HUES64 (cell line): Measurements from ENCODE around the gene LRRC32.
"Not testable (repeated sequence)": the region's sequence is repeated elsewhere in the genome, so short reads cannot be mapped to it uniquely, and the experiment has no call there.

Experiments used
- H3K27ac ChIP-seq: 2 replicates; pipeline ENCODE4 v1.7.0; 2013; ENCODE audit warnings: low read depth, low read length, inconsistent platforms
- H3K27me3 ChIP-seq: 2 replicates; pipeline ENCODE4 v1.6.1; 2013; ENCODE audit warnings: mild to moderate bottlenecking, low read length; ENCODE audit not compliant: insufficient read depth
- H3K36me3 ChIP-seq: 2 replicates; pipeline ENCODE4 v1.6.1; 2013; ENCODE audit warnings: mild to moderate bottlenecking, low read length; ENCODE audit not compliant: insufficient read depth
- H3K4me1 ChIP-seq: 2 replicates; pipeline ENCODE4 v1.6.1; 2013; ENCODE audit warnings: mild to moderate bottlenecking, low read length, moderate library complexity; ENCODE audit not compliant: insufficient read depth
- H3K4me3 ChIP-seq: 2 replicates; pipeline ENCODE4 v1.5.1; 2013; ENCODE audit warnings: mild to moderate bottlenecking, low read length, moderate library complexity
- H3K9ac ChIP-seq: 2 replicates; pipeline ENCODE4 v1.6.1; 2013; ENCODE audit warnings: mild to moderate bottlenecking, low read depth, low read length
- H3K9me3 ChIP-seq: 2 replicates; pipeline ENCODE4 v1.6.1; 2013; ENCODE audit warnings: low read depth, low read length; ENCODE audit not compliant: insufficient read depth
- WGBS: fragments of 150-250, 120-280 bp; methylation state at CpG from one replicate; pipeline ENCODE4 v1.1.7; 2013; ENCODE audit warnings: missing lambda C conversion rate; 5-methylcytosine and 5-hydroxymethylcytosine counted together

The LRRC32 gene

DNA sequence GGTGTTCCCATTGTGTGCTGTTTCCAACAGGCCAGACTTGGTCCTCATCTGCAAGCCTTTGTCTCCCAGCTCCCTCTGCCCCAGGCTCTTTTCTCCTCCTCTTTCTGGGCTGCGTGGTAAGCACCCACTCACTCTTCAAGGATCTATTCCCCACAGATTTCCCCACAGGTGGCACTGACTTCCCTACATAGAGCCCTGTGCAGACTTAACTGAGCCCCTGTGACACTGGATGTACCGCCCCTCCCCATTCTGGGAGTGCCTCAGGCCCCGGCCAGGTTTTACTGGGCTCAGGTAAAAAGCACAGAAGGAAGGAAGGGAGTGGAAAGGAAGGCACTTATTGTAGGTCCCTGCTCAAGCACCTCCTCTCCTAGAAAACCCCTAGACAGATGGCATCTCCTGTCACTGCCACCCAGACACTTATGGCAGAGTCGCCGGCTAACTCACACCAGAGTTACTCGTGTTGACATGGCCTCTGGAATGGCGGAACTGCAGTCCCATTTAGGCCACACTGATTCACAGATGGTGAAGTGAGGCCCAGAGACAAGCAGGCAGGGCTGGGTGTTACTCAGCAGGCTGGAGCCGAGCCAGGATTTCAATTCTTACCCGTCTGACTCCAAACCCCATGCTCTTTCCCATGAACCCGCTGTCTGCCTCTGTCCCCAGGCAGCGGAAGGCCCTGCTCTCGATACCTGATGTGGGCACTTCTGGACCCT is 47.2 kb downstream of the LRRC32 start:
- no peaks in the 10 kb centered on the region for H3K36me3 ChIP-seq
- no peak overlapping the region for H3K27ac ChIP-seq
- WGBS: 93% methylated on average over 12 of the region's 12 CpGs
- H3K27me3 ChIP-seq: no peaks in the 10 kb centered on the region
- H3K9ac ChIP-seq: no peak overlapping the region
- H3K4me3 ChIP-seq: no peak overlapping the region
- peaks cover 8% of the 10 kb centered on the region; the same call in 1 of the 2 replicates for H3K9me3 ChIP-seq
- H3K4me1 ChIP-seq: no peaks in the 10 kb centered on the region

GRCh38 chr11:76622493-76623094 is 48.0 kb downstream of the LRRC32 start:
- Histone ChIP-seq H3K36me3 (no peaks in the 10 kb centered on the region), H3K4me1 (no peaks in the 10 kb centered on the region), H3K27ac (no peak overlapping the region), H3K27me3 (no peaks in the 10 kb centered on the region), H3K9me3 (peaks cover 10% of the 10 kb centered on the region; the same call in 1 of the 2 replicates), H3K9ac (no peak overlapping the region), H3K4me3 (no peak overlapping the region)
- 90% methylated on average over 5 of the region's 5 CpGs for WGBS

DNA sequence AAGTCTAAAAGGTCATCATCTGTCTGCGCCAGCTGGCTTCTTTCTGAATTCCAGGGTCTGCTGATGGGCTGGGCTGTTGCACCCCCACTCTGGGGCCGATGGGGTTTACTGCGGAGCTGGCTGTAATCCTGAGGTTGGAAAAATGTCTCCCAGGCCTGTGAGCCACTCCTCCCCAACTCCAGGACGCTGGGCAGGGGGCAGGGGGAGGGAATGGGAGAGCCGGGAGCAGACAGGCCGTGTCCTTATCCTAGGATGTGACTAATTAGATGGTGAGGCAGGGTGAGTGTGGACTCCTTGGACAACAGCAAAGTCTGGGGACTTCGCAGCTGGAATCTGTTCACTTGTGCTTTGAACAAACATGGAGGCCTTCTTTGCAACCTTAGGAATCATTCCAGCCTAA is 48.7 kb downstream of the LRRC32 start:
- H3K4me1 ChIP-seq: no peaks in the 10 kb centered on the region
- WGBS: 87% methylated on average over 7 of the region's 7 CpGs
- H3K27ac ChIP-seq: no peak overlapping the region
- no peak overlapping the region for H3K9ac ChIP-seq
- no peaks in the 10 kb centered on the region for H3K36me3 ChIP-seq
- H3K27me3 ChIP-seq: no peaks in the 10 kb centered on the region
- H3K9me3 ChIP-seq: peaks cover 10% of the 10 kb centered on the region; the same call in 1 of the 2 replicates
- H3K4me3 ChIP-seq: no peak overlapping the region

DNA sequence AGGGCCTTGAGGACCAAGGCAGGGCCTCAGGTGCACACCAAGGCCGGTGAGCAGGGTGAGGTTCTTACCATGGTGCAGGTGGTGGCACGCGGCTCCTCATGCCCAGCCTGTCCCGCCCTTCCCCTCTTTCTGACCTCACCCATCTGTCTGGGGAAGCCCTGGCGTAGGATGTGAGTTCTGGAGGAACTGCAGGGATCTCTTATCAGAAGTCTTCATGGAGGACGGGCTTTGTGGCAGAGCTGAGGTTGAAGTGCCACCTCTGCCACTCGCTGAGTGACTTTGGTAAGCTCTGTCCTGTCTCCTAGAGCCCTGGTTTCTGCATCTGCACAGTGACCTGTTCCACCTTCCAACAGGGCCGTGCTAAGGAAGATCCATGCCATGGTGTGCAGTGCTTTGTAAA is 49.1 kb downstream of the LRRC32 start:
- Histone ChIP-seq H3K36me3 (no peaks in the 10 kb centered on the region), H3K27me3 (no peaks in the 10 kb centered on the region), H3K4me3 (no peak overlapping the region), H3K27ac (no peak overlapping the region), H3K9ac (no peak overlapping the region), H3K4me1 (no peaks in the 10 kb centered on the region), H3K9me3 (peaks cover 10% of the 10 kb centered on the region; the same call in 1 of the 2 replicates)
- WGBS: 90% methylated on average over 8 of the region's 8 CpGs

- 98% methylated on average over 2 of the region's 2 CpGs for WGBS
- Histone ChIP-seq H3K27ac (no peak overlapping the region), H3K9me3 (peaks cover 10% of the 10 kb centered on the region; the same call in 1 of the 2 replicates), H3K27me3 (no peaks in the 10 kb centered on the region), H3K36me3 (no peaks in the 10 kb centered on the region), H3K9ac (no peak overlapping the region), H3K4me3 (no peak overlapping the region), H3K4me1 (no peaks in the 10 kb centered on the region)
Measured at GRCh38 chr11:76620489-76620888, 50.1 kb downstream of the LRRC32 start.

DNA sequence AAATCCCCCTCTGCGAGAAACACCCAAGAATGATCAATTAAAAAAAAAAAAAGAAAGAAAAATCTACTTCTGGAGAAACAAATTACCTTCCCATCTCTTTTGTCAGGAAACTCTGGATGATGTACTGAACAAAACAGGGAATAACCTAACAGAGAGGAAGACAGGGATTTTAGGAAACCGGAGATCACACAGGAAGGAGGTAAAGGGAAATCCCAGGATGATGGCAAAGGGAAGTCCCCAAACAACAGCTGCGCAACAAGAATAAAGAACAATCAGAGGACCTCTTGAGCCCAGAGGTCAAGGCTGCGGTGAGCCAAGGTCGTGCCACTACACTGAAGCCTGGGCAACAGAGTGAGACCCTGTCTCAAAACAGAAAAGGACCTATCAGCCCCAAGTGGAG is 50.7 kb downstream of the LRRC32 start:
- H3K36me3 ChIP-seq, H3K27ac ChIP-seq, H3K4me1 ChIP-seq, H3K27me3 ChIP-seq, H3K4me3 ChIP-seq, H3K9ac ChIP-seq: not testable (repeated sequence)
- H3K9me3 ChIP-seq: peaks cover 10% of the 10 kb centered on the region; the same call in 1 of the 2 replicates
- no CpG with 5 or more reads among the region's 5 CpGs for WGBS

GRCh38 chr11:76617553-76618265 is 52.8 kb downstream of the LRRC32 start:
- Histone ChIP-seq H3K9ac (no peak overlapping the region), H3K27ac (no peak overlapping the region), H3K9me3 (peaks cover 10% of the 10 kb centered on the region; the same call in 1 of the 2 replicates), H3K4me3 (no peak overlapping the region), H3K27me3 (no peaks in the 10 kb centered on the region), H3K4me1 (no peaks in the 10 kb centered on the region), H3K36me3 (no peaks in the 10 kb centered on the region)
- 89% methylated on average over 7 of the region's 7 CpGs for WGBS

DNA sequence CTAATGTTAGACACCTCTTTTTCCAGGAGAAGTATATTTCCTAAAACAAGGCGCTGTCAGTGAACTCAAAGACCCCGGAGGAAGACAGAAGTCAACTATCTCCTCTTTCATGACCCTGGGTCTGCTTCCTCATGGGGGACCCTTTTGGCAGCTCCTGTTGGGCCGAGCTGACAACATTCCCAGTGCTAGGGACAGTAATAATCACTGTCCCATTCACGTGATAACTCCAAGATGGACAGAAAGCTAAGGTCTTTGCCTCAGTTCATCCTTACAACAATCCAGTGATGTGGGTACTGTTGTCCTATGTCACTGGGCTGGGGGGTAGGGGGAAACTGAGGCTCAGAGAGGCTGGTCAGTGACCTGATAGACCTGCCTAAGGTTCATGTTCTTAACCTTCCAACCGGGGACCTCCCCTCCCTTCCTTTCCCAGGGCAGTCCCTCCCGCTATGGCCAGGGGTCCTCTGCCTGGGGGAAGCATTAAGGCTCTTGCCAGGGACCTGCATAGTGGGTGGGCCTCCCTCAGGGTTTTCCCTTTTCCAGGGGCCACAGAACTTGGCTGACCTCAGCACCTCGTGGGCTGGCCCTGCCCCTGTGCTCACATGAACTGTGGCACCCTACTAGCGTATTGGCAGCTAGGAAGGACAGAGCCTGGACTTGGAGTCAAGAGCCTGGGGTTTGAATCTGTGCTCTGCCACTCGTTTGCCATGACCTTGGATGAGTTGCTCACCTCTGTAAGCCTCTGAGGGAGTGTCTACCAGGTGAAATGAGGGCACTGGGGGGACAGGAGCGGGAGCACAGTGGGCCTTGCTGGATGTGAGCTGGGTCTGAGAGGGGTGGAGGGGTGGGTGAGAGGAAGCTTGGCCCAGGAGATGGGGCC is 53.6 kb downstream of the LRRC32 start:
- Histone ChIP-seq H3K36me3 (no peaks in the 10 kb centered on the region), H3K27ac (no peak overlapping the region), H3K9ac (no peak overlapping the region), H3K9me3 (peaks cover 10% of the 10 kb centered on the region; the same call in 1 of the 2 replicates), H3K27me3 (no peaks in the 10 kb centered on the region), H3K4me3 (no peak overlapping the region), H3K4me1 (no peaks in the 10 kb centered on the region)
- WGBS: 93% methylated on average over 10 of the region's 10 CpGs

GRCh38 chr11:76615950-76616349 is 54.6 kb downstream of the LRRC32 start:
- 82% methylated on average over 4 of the region's 4 CpGs for WGBS
- Histone ChIP-seq H3K9ac (no peak overlapping the region), H3K36me3 (no peaks in the 10 kb centered on the region), H3K27me3 (no peaks in the 10 kb centered on the region), H3K9me3 (peaks cover 10% of the 10 kb centered on the region; the same call in 1 of the 2 replicates), H3K4me1 (no peaks in the 10 kb centered on the region), H3K27ac (no peak overlapping the region), H3K4me3 (no peak overlapping the region)

- WGBS: 93% methylated on average over 12 of the region's 12 CpGs
- H3K9me3 ChIP-seq: peaks cover 10% of the 10 kb centered on the region; the same call in 1 of the 2 replicates
- no peak overlapping the region for H3K27ac ChIP-seq
- no peak overlapping the region for H3K4me3 ChIP-seq
- peaks cover 1% of the 10 kb centered on the region; the same call in 1 of the 2 replicates for H3K4me1 ChIP-seq
- H3K36me3 ChIP-seq: no peaks in the 10 kb centered on the region
- H3K27me3 ChIP-seq: no peaks in the 10 kb centered on the region
- no peak overlapping the region for H3K9ac ChIP-seq
Measured at GRCh38 chr11:76614471-76615179, 55.9 kb downstream of the LRRC32 start.
